Type B pancreatic cell (in vitro differentiated cells): ENCODE data around the gene PCIF1. TPM values are rescaled to one million over a fixed set of nuclear protein-coding genes. Genes with fewer than 3 reads are reported as not detected.
"Not testable (repeated sequence)": the region's sequence is repeated elsewhere in the genome, so short reads cannot be mapped to it uniquely, and the experiment has no call there.

ENCODE experiments used
- DNase-seq: peaks from one replicate; pipeline ENCODE4 v3.0.0; 2021; ENCODE audit warnings: mixed read lengths; ENCODE audit not compliant: unreplicated experiment; ENCODE audit errors: extremely low spot score
- H3K27ac Mint-ChIP-seq: 2 replicates; pipeline ENCODE4 v1.8.0; 2021; ENCODE audit warnings: mild to moderate bottlenecking, mixed read lengths
- H3K27me3 Mint-ChIP-seq: 2 replicates; pipeline ENCODE4 v1.8.0; 2021; ENCODE audit warnings: mixed read lengths
- H3K36me3 Mint-ChIP-seq: 2 replicates; pipeline ENCODE4 v1.8.0; 2021; ENCODE audit warnings: mixed read lengths
- H3K4me1 Mint-ChIP-seq: one replicate; pipeline ENCODE4 v1.8.0; 2021; ENCODE audit warnings: mixed read lengths; ENCODE audit not compliant: unreplicated experiment
- H3K4me3 Mint-ChIP-seq: 2 replicates; pipeline ENCODE4 v1.8.0; 2021; ENCODE audit warnings: mild to moderate bottlenecking, mixed read lengths
- H3K9me3 Mint-ChIP-seq: 2 replicates; pipeline ENCODE4 v1.8.0; 2021; ENCODE audit warnings: mixed read lengths
- CTCF ChIP-seq: fragments of 200-600 bp; sonication (generic); conservative IDR thresholded peaks from 2 replicates; pipeline ENCODE4 v1.5.0; 2021; ENCODE audit warnings: antibody characterized with exemption, mild to moderate bottlenecking
- total RNA-seq: library from RNA; stranded (reverse); gene quantifications from 2 replicates; pipeline ENCODE4 v1.2.1, GENCODE V29; 2021; ENCODE audit warnings: low replicate concordance

Gene PCIF1
- total RNA-seq, 1 donor from 2014 or later, result 37.6 TPM

- H3K36me3 Mint-ChIP-seq, result peaks cover 4% of the 10 kb centered on the region
- no peak for TF ChIP-seq CTCF
- H3K9me3 Mint-ChIP-seq, result no peaks in the 10 kb centered on the region
- no peak overlapping the region for H3K27ac Mint-ChIP-seq
- no peaks in the 10 kb centered on the region for H3K4me1 Mint-ChIP-seq
- DNase-seq, result no peak
- H3K4me3 Mint-ChIP-seq, result no peak overlapping the region
- no peaks in the 10 kb centered on the region for H3K27me3 Mint-ChIP-seq
Observed at GRCh38 chr20:45952861-45953260, 18.4 kb downstream of the PCIF1 start.

- Mint-ChIP-seq H3K4me1 (no peaks in the 10 kb centered on the region), H3K27ac (no peak overlapping the region), H3K27me3 (no peaks in the 10 kb centered on the region), H3K36me3 (peaks cover 7% of the 10 kb centered on the region), H3K9me3 (no peaks in the 10 kb centered on the region), H3K4me3 (no peak overlapping the region)
- TF ChIP-seq CTCF, result no peak
- DNase-seq, result no peak
Observed at GRCh38 chr20:45953672-45954071, 19.2 kb downstream of the PCIF1 start.

- H3K4me3 Mint-ChIP-seq, H3K27me3 Mint-ChIP-seq, H3K27ac Mint-ChIP-seq, H3K9me3 Mint-ChIP-seq, DNase-seq, H3K4me1 Mint-ChIP-seq: not testable (repeated sequence)
- H3K36me3 Mint-ChIP-seq, result peaks cover 14% of the 10 kb centered on the region
Observed at GRCh38 chr20:45956326-45956725, 21.8 kb downstream of the PCIF1 start.

- Mint-ChIP-seq H3K9me3 (no peaks in the 10 kb centered on the region), H3K27ac (no peak overlapping the region), H3K4me3 (no peak overlapping the region), H3K27me3 (no peaks in the 10 kb centered on the region), H3K4me1 (no peaks in the 10 kb centered on the region), H3K36me3 (peaks cover 10% of the 10 kb centered on the region)
- DNase-seq, result no peak
- TF ChIP-seq CTCF, result no peak
Observed at GRCh38 chr20:45957021-45957941, 22.8 kb downstream of the PCIF1 start.

GRCh38 chr20:45958593-45958992 lies 24.1 kb downstream of the PCIF1 start:
- peaks cover 10% of the 10 kb centered on the region for H3K36me3 Mint-ChIP-seq
- H3K4me3 Mint-ChIP-seq, result no peak overlapping the region
- H3K27ac Mint-ChIP-seq, result no peak overlapping the region
- DNase-seq, result no peak
- H3K27me3 Mint-ChIP-seq, result no peaks in the 10 kb centered on the region
- H3K4me1 Mint-ChIP-seq, result no peaks in the 10 kb centered on the region
- TF ChIP-seq CTCF, result no peak
- no peaks in the 10 kb centered on the region for H3K9me3 Mint-ChIP-seq

- no peaks in the 10 kb centered on the region for H3K9me3 Mint-ChIP-seq
- H3K4me1 Mint-ChIP-seq, result no peaks in the 10 kb centered on the region
- H3K4me3 Mint-ChIP-seq, result no peak overlapping the region
- no peaks in the 10 kb centered on the region for H3K27me3 Mint-ChIP-seq
- no peak for TF ChIP-seq CTCF
- no peak for DNase-seq
- H3K27ac Mint-ChIP-seq, result no peak overlapping the region
- H3K36me3 Mint-ChIP-seq, result peaks cover 10% of the 10 kb centered on the region
Observed at GRCh38 chr20:45959126-45959525, 24.6 kb downstream of the PCIF1 start.
